IPS-NIHi7 (cell line): Measurements from ENCODE around the gene EFNA5.
"Not testable (repeated sequence)": the region's sequence is repeated elsewhere in the genome, so short reads cannot be mapped to it uniquely, and the experiment has no call there.

Experiments
- DNase-seq: peaks from one replicate; pipeline ENCODE4 v3.0.0; 2012; ENCODE audit warnings: mixed read lengths; ENCODE audit errors: extremely low spot score

EFNA5 gene

GRCh38 chr5:107457881-107458280, 212.9 kb downstream of the EFNA5 start:
- DNase-seq, result no peak

GRCh38 chr5:107457138-107457537, 213.6 kb downstream of the EFNA5 start:
- DNase-seq, result no peak

- no peak for DNase-seq
Measured at GRCh38 chr5:107456281-107456715, 214.4 kb downstream of the EFNA5 start.

- DNase-seq, result no peak
Measured at GRCh38 chr5:107455111-107455544, 215.6 kb downstream of the EFNA5 start.

GRCh38 chr5:107451827-107452226, 218.9 kb downstream of the EFNA5 start:
- not testable (repeated sequence) for DNase-seq

- DNase-seq, result no peak
Measured at GRCh38 chr5:107451028-107451427, 219.7 kb downstream of the EFNA5 start.

- no peak for DNase-seq
Measured at GRCh38 chr5:107450531-107450930, 220.2 kb downstream of the EFNA5 start.

GRCh38 chr5:107449369-107449768, 221.4 kb downstream of the EFNA5 start:
- DNase-seq, result no peak

GRCh38 chr5:107447587-107447986, 223.2 kb downstream of the EFNA5 start:
- no peak for DNase-seq

- DNase-seq, result no peak
Measured at GRCh38 chr5:107446972-107447371, 223.8 kb downstream of the EFNA5 start.

GRCh38 chr5:107444300-107444699, 226.4 kb downstream of the EFNA5 start:
- no peak for DNase-seq

GRCh38 chr5:107443897-107444296, 226.8 kb downstream of the EFNA5 start:
- DNase-seq, result no peak

GRCh38 chr5:107442452-107442851, 228.3 kb downstream of the EFNA5 start:
- DNase-seq, result no peak

GRCh38 chr5:107439832-107440231, 230.9 kb downstream of the EFNA5 start:
- no peak for DNase-seq

- no peak for DNase-seq
Measured at GRCh38 chr5:107437986-107438510, 232.7 kb downstream of the EFNA5 start.

GRCh38 chr5:107437154-107437553, 233.6 kb downstream of the EFNA5 start:
- no peak for DNase-seq

GRCh38 chr5:107436201-107436600, 234.5 kb downstream of the EFNA5 start:
- DNase-seq, result no peak

- DNase-seq, result no peak
Measured at GRCh38 chr5:107435061-107435460, 235.7 kb downstream of the EFNA5 start.

GRCh38 chr5:107433646-107434045, 237.1 kb downstream of the EFNA5 start:
- not testable (repeated sequence) for DNase-seq

GRCh38 chr5:107431998-107432397, 238.7 kb downstream of the EFNA5 start:
- DNase-seq, result no peak

- no peak for DNase-seq
Measured at GRCh38 chr5:107431536-107431935, 239.2 kb downstream of the EFNA5 start.

GRCh38 chr5:107430071-107430625, 240.6 kb downstream of the EFNA5 start:
- no peak for DNase-seq

- DNase-seq, result no peak
Measured at GRCh38 chr5:107428303-107428813, 242.4 kb downstream of the EFNA5 start.

- DNase-seq, result no peak
Measured at GRCh38 chr5:107426872-107427271, 243.9 kb downstream of the EFNA5 start.
